HL-60 (cell line): Measurements from ENCODE around the gene GOLGA6A.

Experiments used
- DNase-seq, 2 experiments: peaks; one replicate each; pipeline ENCODE4 v3.0.0-alpha.2; 2010 to 2020; ENCODE audit warnings: low read depth in 1 of 2, low spot score in 1 of 2
- H3K27ac ChIP-seq: fragments of 250-450 bp; sonication (Bioruptor Pico); replicated peaks from 2 replicates; pipeline ENCODE4 v1.5.1; 2020; ENCODE audit warnings: mild to moderate bottlenecking, moderate library complexity
- H3K27me3 ChIP-seq: fragments of 250-450 bp; sonication (Bioruptor Pico); 2 replicates; pipeline ENCODE4 v1.5.1; 2021; ENCODE audit warnings: mild to moderate bottlenecking, moderate library complexity; ENCODE audit not compliant: insufficient read depth, poor library complexity, severe bottlenecking
- H3K4me3 ChIP-seq: replicated peaks from 2 replicates; pipeline ENCODE4 v1.5.1; 2011; ENCODE audit warnings: mild to moderate bottlenecking, control low read depth, low read length; ENCODE audit not compliant: insufficient read depth
- GABPA ChIP-seq: IDR thresholded peaks from 2 replicates; pipeline ENCODE4 v1.6.1; 2012; ENCODE audit warnings: low read depth
- POLR2AphosphoS5 ChIP-seq: IDR thresholded peaks from 2 replicates; pipeline ENCODE4 v1.6.1; 2012; ENCODE audit warnings: low read depth
- SPI1 ChIP-seq: IDR thresholded peaks from 2 replicates; pipeline ENCODE4 v1.6.1; 2012; ENCODE audit warnings: low read depth, mild to moderate bottlenecking, borderline replicate concordance
- TF ChIP-seq, protein P1 (sequence below): IDR thresholded peaks from 2 replicates; pipeline ENCODE4 v1.6.1; 2012; ENCODE audit warnings: low read depth; ENCODE audit not compliant: insufficient replicate concordance
- TF ChIP-seq, protein P2 (sequence below): IDR thresholded peaks from one replicate; pipeline ENCODE4 v1.5.1; 2011; ENCODE audit warnings: low read length, control low read depth, inconsistent platforms; ENCODE audit not compliant: insufficient read depth

Gene GOLGA6A

DNA sequence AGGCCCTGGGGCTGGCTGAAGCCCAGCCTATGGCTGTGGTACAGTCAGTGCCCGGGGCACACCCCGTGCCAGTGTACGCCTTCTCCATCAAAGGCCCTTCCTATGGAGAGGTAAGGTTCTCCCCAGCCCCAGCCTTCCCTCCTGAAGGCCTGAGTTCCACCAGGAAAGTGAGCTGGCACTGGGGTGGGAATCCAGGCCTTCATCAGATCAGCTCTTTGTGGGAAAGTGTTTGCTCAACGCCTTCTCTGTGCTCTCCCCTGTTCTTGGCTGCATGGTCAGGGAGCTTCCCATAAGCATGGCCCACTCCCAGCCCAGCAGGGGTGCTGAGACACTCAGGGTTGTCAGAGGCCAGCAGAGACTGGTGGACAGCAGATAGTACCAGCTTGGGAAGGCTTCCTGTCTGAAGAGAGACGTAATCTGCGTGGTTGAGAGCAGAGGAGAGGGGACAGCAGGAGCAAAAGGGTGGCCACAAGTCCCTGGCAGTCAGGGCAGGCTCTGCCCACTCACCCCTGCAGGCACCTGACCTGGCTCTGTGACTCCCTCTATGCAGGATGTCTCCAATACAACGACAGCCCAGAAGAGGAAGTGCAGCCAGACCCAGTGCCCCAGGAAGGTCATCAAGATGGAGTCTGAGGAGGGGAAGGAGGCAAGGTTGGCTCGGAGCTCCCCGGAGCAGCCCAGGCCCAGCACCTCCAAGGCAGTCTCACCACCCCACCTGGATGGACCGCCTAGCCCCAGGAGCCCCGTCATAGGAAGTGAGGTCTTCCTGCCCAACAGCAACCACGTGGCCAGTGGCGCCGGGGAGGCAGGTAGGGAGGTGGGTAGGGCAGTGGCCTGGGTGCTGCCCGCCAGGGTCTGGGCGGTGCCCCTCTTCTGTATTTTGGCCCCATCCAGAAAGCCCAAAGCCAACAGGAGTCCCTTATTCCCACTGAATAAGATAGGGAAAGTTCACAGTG is 49.5 kb downstream of the GOLGA6A start:
- TF ChIP-seq SPI1 (peak; percentile 94), POLR2AphosphoS5 (0 out of 2 replicates have a peak, but pooled peaks have one; percentile 44)
- TF ChIP-seq, protein P1, sequence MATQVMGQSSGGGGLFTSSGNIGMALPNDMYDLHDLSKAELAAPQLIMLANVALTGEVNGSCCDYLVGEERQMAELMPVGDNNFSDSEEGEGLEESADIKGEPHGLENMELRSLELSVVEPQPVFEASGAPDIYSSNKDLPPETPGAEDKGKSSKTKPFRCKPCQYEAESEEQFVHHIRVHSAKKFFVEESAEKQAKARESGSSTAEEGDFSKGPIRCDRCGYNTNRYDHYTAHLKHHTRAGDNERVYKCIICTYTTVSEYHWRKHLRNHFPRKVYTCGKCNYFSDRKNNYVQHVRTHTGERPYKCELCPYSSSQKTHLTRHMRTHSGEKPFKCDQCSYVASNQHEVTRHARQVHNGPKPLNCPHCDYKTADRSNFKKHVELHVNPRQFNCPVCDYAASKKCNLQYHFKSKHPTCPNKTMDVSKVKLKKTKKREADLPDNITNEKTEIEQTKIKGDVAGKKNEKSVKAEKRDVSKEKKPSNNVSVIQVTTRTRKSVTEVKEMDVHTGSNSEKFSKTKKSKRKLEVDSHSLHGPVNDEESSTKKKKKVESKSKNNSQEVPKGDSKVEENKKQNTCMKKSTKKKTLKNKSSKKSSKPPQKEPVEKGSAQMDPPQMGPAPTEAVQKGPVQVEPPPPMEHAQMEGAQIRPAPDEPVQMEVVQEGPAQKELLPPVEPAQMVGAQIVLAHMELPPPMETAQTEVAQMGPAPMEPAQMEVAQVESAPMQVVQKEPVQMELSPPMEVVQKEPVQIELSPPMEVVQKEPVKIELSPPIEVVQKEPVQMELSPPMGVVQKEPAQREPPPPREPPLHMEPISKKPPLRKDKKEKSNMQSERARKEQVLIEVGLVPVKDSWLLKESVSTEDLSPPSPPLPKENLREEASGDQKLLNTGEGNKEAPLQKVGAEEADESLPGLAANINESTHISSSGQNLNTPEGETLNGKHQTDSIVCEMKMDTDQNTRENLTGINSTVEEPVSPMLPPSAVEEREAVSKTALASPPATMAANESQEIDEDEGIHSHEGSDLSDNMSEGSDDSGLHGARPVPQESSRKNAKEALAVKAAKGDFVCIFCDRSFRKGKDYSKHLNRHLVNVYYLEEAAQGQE, result no peak
- Histone ChIP-seq H3K4me3 (no peak overlapping the region), H3K27me3 (no peaks in the 10 kb centered on the region), H3K27ac (peak overlapping the region; percentile 41)
- peak; percentile 67 to 69 for DNase-seq

DNA sequence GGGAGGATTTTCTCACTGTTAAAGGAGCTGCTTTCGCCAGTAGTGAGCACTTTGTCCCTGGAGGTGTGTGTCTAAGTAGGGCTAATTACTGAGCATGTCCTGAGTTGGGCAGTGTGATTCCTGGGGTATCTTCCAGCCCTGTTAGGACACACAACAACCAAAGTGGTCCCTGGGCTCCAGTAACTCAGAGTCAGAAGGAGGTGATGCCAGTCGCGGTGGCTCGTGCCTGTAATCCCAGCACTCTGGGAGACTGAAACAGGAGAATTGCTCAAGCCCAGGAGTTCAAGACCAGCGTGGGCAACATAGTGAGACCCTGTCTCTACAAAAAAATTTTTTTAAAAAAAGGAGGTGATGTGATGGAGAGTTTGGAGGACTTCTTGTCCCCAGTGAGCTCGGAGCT is 50.3 kb downstream of the GOLGA6A start:
- no peak overlapping the region for H3K4me3 ChIP-seq
- H3K27ac ChIP-seq, result no peak overlapping the region
- TF ChIP-seq GABPA, result no peak
- TF ChIP-seq, protein P1, result no peak
- TF ChIP-seq SPI1, result no peak
- TF ChIP-seq POLR2AphosphoS5, result no peak
- TF ChIP-seq, protein P2, sequence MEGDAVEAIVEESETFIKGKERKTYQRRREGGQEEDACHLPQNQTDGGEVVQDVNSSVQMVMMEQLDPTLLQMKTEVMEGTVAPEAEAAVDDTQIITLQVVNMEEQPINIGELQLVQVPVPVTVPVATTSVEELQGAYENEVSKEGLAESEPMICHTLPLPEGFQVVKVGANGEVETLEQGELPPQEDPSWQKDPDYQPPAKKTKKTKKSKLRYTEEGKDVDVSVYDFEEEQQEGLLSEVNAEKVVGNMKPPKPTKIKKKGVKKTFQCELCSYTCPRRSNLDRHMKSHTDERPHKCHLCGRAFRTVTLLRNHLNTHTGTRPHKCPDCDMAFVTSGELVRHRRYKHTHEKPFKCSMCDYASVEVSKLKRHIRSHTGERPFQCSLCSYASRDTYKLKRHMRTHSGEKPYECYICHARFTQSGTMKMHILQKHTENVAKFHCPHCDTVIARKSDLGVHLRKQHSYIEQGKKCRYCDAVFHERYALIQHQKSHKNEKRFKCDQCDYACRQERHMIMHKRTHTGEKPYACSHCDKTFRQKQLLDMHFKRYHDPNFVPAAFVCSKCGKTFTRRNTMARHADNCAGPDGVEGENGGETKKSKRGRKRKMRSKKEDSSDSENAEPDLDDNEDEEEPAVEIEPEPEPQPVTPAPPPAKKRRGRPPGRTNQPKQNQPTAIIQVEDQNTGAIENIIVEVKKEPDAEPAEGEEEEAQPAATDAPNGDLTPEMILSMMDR, result no peak
- H3K27me3 ChIP-seq, result no peaks in the 10 kb centered on the region
- DNase-seq, result no peak

DNA sequence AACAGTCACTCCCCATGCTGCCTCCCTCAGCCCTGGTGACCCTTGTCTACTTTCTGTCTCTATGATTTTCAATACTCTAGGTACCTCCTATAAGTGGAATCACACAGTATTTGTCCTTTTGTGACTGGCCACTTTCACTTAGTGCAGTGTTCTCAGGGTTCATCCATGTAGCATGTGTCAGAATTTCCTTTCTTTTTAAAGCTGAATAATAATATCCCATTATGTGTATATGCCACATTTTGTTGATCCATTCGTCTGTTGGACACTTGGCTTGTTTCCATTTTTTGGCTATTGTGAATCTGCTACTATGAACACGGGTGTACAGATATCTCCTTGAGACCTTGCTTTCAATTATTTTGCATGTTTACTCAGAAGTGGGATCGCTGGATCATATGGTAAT is 53.7 kb downstream of the GOLGA6A start:
- no peak for DNase-seq
- TF ChIP-seq POLR2AphosphoS5, result no peak
- TF ChIP-seq, protein P2, result no peak
- TF ChIP-seq, protein P1, result no peak
- TF ChIP-seq SPI1, result no peak
- TF ChIP-seq GABPA, result no peak
- H3K27me3 ChIP-seq, result no peaks in the 10 kb centered on the region
- H3K4me3 ChIP-seq, result no peak overlapping the region
- no peak overlapping the region for H3K27ac ChIP-seq
